Stimulated activated naive CD8-positive, alpha-beta T cell treated with anti-CD3 and anti-CD28 coated beads, Interleukin-15, amount 100 ng/mL, for 72 hours (primary cell): ENCODE measurements around the gene ARHGAP23.

Experiments
- ATAC-seq: fragments of 150-1000 bp; cut with Tn5 transposase; 2 replicates; pipeline ENCODE4 v1.10.0; 2021; ENCODE audit warnings: mild to moderate bottlenecking, moderate library complexity
- DNase-seq, 2 donors: peaks; one replicate each; pipeline ENCODE4 v3.0.0; 2021 to 2022
- H3K27ac Mint-ChIP-seq, 2 donors: one replicate each; pipeline ENCODE4 v1.8.0; 2022; ENCODE audit warnings: mild to moderate bottlenecking in 2 of 2, mixed read lengths in 2 of 2, moderate library complexity in 2 of 2
- H3K27me3 Mint-ChIP-seq: one replicate; pipeline ENCODE4 v1.8.0; 2022; ENCODE audit warnings: mixed read lengths
- H3K4me1 Mint-ChIP-seq: one replicate; pipeline ENCODE4 v1.8.0; 2022; ENCODE audit warnings: mild to moderate bottlenecking, mixed read lengths
- H3K4me3 Mint-ChIP-seq, 2 donors: one replicate each; pipeline ENCODE4 v1.8.0; 2022; ENCODE audit warnings: mild to moderate bottlenecking in 2 of 2, mixed read lengths in 2 of 2, moderate library complexity in 1 of 2
- H3K9me3 Mint-ChIP-seq, 2 donors: one replicate each; pipeline ENCODE4 v1.8.0; 2022; ENCODE audit warnings: mixed read lengths in 2 of 2

ARHGAP23 gene

DNA sequence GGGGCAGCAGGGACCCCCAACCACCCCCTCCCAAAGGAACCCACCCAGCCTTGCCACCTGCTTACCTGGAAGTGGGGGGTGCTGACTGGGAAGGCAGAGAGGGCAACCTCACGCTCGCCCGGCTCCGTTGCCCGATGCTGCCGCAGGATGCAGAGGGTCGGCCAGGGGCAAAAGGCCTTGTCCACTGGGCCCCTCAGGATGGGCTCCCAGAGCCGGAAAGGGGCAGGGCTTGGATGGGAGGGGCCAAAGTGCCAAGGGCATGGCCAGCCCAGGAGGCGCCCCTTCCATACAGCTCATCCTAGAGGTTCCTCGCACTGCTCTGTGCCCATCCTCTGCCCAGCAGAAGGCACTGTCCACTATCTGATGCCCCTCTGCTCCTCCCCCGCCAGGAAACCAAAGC is 118.1 kb downstream of the ARHGAP23 start:
- H3K27ac Mint-ChIP-seq: peak overlapping the region in 1 of 2 donors; percentile 54
- no peaks in the 10 kb centered on the region for H3K9me3 Mint-ChIP-seq
- H3K4me1 Mint-ChIP-seq: peaks cover 11% of the 10 kb centered on the region
- DNase-seq (no peak), ATAC-seq (no peak)
- H3K4me3 Mint-ChIP-seq: no peak overlapping the region
- peaks cover 44% of the 10 kb centered on the region for H3K27me3 Mint-ChIP-seq

DNA sequence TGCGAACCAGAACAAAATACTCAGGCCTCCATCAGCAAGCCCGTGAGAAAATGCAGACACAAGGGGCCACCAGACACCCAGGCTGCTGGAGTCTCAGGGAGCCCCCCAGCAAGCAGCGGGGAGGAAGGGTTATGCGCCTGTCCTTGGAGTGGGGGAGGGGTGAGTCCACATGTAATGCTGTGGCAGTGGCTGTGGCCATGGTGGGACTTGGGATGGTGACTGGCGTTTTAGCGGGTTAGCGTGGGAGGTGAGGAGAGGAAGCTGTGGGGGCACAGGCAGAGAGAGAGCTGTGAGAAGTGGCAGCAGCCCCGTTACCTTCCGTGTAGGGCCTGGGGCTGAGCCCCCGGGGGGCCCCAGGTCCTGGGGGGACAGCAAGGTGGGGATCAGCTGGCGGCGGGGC is 119.2 kb downstream of the ARHGAP23 start:
- ATAC-seq: no peak
- H3K4me1 Mint-ChIP-seq: peaks cover 11% of the 10 kb centered on the region
- H3K4me3 Mint-ChIP-seq: no peak overlapping the region
- no peaks in the 10 kb centered on the region for H3K9me3 Mint-ChIP-seq
- H3K27ac Mint-ChIP-seq: no peak overlapping the region
- H3K27me3 Mint-ChIP-seq: peaks cover 40% of the 10 kb centered on the region
- DNase-seq: no peak

DNA sequence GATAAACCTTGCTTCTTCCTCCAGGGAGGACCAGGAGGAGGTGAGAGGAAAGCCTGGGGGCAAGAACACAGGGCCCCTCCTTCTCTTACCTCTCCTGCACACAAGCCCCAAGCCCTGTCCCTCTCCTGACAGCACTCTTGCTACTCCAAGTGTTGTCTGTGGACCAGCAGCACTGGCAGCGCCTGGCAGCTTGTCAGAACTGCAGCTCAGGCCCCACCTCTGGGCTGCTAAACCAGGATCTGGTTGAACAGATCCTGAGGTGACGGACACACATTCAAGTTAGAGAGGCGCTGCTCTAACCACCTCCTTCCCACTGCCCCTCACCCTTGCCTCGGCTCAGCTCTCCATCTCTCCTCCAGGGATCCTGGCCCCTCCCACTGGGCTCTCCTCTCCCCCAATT is 121.0 kb downstream of the ARHGAP23 start:
- Mint-ChIP-seq H3K4me3 (no peak overlapping the region), H3K4me1 (peaks cover 11% of the 10 kb centered on the region), H3K27me3 (peaks cover 45% of the 10 kb centered on the region), H3K9me3 (no peaks in the 10 kb centered on the region), H3K27ac (no peak overlapping the region)
- no peak for ATAC-seq
- no peak for DNase-seq

DNA sequence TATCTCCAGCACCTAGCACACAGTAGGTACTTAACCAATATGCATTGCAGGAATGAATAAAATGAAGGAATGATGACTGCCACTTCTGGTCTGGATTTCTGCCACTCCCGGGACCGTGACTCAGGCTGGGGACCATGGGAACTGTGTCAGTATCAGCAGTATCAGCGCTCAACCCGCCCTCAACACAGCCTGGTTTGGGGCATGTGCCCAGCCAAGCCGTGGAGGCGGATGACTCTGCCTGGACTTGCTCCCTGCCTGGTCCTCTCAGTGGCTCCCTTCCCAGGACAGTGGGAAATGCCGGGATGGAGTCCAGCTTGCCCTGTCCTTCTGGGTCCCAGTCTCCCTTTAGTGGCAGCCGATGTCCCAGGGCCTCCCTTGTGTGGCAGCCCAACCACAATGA is 122.4 kb downstream of the ARHGAP23 start:
- H3K27ac Mint-ChIP-seq: no peak overlapping the region
- no peak for ATAC-seq
- no peaks in the 10 kb centered on the region for H3K9me3 Mint-ChIP-seq
- H3K4me3 Mint-ChIP-seq: no peak overlapping the region
- H3K27me3 Mint-ChIP-seq: peaks cover 53% of the 10 kb centered on the region
- H3K4me1 Mint-ChIP-seq: peaks cover 11% of the 10 kb centered on the region
- no peak for DNase-seq

DNA sequence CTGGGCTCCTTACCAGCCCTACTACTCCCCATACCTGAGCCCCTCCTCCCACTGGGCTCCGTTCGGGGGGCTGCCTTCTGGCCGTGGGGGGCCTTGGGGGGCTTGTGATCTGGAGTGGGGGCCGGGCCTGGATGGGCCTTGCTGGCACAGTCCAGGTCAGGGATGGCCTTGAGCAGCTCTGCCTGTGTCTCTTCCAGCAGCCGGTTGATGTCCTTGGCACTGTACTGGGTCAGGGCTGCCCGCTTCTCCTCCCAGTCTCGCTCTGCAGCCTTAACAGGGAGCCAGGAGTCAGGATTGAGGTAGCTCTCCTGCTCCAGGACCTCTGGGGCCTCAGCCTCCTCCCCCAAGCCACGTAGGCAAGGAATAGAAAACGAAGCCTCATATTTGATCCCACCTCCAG is 122.9 kb downstream of the ARHGAP23 start:
- no peak overlapping the region for H3K27ac Mint-ChIP-seq
- H3K9me3 Mint-ChIP-seq: no peaks in the 10 kb centered on the region
- H3K27me3 Mint-ChIP-seq: peaks cover 58% of the 10 kb centered on the region
- DNase-seq: no peak
- peaks cover 11% of the 10 kb centered on the region for H3K4me1 Mint-ChIP-seq
- H3K4me3 Mint-ChIP-seq: no peak overlapping the region
- no peak for ATAC-seq

DNA sequence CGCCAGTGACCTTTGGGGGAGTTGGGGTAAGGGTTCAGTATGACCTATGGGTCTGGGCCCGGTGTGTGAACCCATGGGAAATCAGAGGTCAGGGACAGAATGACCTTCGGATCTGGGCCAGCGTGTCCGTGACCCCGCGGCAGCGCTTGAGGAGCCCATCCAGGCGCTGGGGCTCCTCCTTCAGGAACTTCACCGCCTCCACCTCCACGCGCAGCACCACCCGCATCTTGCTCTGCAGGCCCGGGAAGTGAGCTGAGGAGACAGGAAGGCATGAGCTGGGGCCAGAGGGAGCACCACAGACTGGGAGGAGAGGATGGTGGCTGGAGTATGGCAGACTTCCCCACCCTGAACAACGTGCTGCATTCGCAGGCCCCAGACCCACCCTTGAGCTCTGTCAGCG is 124.1 kb downstream of the ARHGAP23 start:
- H3K27me3 Mint-ChIP-seq: peaks cover 58% of the 10 kb centered on the region
- peaks cover 4% of the 10 kb centered on the region for H3K4me1 Mint-ChIP-seq
- H3K27ac Mint-ChIP-seq: peak overlapping the region in 1 of 2 donors; percentile 79
- no peaks in the 10 kb centered on the region for H3K9me3 Mint-ChIP-seq
- H3K4me3 Mint-ChIP-seq: no peak overlapping the region
- ATAC-seq (no peak), DNase-seq (no peak)

DNA sequence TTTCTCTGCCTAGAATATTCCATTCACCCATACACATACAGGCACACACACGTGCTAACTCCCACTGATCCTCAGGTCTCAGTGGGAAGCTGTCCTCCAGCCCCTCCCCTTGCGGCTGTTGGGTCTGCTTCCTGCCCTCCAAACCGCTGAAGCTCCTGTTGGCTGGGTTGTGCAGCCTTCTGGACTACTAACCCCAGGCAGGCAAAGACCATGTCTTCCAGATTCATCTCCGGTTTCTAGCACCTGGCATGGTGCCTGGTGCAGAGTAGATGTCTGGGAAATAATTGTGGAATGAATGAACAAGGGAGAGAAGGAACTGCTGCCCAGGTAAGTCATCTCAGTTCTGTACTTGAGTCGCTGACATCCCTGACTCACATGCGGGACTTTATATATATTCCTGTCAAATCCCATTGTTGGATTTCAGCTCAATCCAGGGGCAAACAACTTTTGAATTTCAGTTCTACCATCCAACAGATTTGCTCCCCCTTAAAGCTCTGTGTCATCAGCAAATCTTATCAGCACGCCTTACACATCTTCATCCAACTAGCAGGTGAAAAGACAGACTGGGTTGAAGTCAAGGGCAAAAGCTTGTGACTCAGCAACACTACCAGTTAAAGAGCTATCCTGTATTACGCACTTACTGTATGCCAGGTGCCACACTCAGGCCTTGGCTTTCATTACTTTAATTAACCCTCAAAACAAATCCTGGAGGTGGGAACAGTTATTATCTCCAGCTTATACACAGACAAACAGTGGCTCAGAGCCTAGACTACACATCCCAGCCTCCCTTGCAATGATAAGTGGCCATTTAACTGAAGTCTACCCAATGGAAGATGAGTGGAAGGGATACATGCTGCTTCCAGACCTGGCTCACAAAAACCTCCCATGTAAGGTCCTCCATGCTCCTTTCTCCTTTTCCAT is 126.4 kb downstream of the ARHGAP23 start:
- H3K27me3 Mint-ChIP-seq: peaks cover 64% of the 10 kb centered on the region

DNA sequence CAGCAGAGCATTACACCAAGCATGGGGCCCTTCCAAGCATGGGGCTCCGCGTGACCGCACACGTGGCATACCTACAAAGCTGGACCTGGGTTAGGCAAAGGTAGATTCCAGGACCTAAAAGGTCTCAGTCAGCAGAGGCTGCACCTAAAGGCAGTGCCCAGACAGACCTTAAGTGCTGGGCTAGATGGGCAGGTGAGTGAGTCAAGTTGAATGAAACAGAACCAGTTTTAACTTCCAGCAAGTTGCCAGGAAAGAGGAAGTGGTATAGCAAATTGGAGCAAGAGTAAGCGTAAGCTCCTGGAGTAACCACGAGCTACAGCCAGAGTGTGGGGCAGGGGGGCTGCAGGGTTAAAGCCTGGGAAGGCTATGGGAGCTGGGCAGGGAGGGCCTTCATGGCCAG is 128.0 kb downstream of the ARHGAP23 start:
- ATAC-seq: no peak
- H3K9me3 Mint-ChIP-seq: no peaks in the 10 kb centered on the region
- H3K27me3 Mint-ChIP-seq: peaks cover 77% of the 10 kb centered on the region
- no peak overlapping the region for H3K4me3 Mint-ChIP-seq
- no peak overlapping the region for H3K27ac Mint-ChIP-seq
- DNase-seq: no peak
- H3K4me1 Mint-ChIP-seq: peaks cover 36% of the 10 kb centered on the region

More for the DNA sequence above, 126.4 kb downstream of the ARHGAP23 start:
- no peaks in the 10 kb centered on the region for H3K9me3 Mint-ChIP-seq
- H3K4me3 Mint-ChIP-seq: no peak overlapping the region
- H3K27ac Mint-ChIP-seq: no peak overlapping the region
- DNase-seq: no peak
- H3K4me1 Mint-ChIP-seq: peaks cover 22% of the 10 kb centered on the region
- ATAC-seq: no peak

DNA sequence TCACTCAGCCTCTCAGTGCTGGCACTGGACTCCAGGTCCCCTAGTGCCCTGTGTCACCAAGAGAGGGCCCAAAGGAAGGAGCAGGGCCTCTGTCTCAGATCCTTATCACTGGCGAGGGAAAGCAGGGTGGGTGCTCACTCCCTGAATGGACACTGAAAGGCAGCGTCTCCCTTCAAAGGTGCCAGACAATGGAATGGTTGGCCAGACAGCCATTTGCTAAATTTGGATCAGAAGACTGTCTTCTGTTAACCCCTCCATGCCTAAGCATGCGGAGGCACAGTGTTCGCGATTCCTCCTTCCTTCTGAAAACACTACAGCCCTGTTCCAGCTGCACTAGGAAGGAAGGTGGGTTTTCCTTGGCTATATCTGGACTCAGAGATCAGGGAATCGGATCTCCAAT is 129.1 kb downstream of the ARHGAP23 start:
- no peak for DNase-seq
- Mint-ChIP-seq H3K27ac (no peak overlapping the region), H3K27me3 (peaks cover 81% of the 10 kb centered on the region), H3K9me3 (no peaks in the 10 kb centered on the region), H3K4me1 (peaks cover 40% of the 10 kb centered on the region), H3K4me3 (no peak overlapping the region)
- ATAC-seq: no peak

DNA sequence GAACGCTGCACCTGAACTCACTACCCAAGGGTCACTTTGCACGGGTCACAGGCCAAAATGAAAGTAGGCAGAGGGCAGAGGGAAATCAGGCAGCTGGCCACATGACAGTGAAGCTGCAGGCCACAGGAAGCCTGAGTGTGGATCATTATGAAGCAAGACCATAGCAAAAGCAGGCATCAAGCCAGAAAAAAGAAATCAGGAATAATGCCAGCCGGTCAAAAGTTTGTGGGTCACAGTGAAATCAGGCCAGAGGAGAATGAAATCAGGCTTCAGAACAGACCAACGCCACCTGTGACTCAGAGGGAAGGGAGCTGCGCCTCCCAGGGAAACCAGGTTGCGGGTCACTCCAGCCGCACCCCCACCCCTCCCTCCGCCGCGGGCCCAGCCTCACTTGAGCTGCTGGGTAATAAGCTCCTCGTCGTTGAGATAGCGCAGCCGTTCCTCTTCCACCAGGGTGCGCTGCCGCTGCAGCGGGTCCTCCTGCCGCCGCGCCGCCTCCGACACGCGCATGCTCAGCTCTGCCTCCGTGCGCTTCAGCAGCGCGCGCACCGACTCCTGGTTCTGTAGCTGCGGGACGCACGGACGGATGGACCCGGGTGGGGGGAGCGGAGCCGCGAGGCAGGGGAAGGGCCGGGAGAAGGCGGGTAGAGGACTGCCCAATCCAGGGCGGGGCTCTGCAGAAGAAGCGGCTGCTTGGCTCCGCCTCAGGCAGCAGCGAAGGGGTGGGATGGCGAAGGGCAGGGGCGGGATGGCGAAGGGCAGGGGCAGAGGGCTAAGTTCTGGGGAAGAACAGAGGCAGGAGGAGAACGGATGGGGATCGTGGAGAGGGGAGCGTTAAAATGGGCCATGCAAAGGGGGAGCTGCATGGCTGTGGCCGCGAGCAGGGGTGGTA is 129.8 kb downstream of the ARHGAP23 start:
- ATAC-seq: peak; percentile 83
- Mint-ChIP-seq H3K27me3 (peaks cover 83% of the 10 kb centered on the region), H3K4me1 (peaks cover 47% of the 10 kb centered on the region), H3K9me3 (no peaks in the 10 kb centered on the region), H3K27ac (no peak overlapping the region), H3K4me3 (peak overlapping the region; percentile 87 to 92)
- peak; percentile 91 for DNase-seq

DNA sequence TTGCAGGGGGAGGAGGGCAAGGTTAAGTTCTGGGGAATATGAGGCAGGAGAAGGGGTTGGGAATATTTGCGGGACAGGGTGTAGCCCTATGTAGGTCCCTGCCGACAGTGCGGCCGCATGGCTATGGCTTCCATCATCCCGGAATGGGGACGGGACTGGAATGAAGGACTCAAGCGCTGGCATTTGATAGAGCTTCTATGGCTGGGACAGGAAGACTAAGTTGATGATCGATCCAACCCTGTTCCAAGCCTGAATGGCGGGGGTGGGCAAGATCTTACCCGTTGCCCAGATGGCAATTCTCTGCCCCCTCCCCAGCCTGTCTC is 130.4 kb downstream of the ARHGAP23 start:
- no peak for DNase-seq
- peak; percentile 59 for ATAC-seq
- H3K4me3 Mint-ChIP-seq: peak overlapping the region; percentile 87 to 92
- no peak overlapping the region for H3K27ac Mint-ChIP-seq
- peaks cover 83% of the 10 kb centered on the region for H3K27me3 Mint-ChIP-seq
- H3K9me3 Mint-ChIP-seq: no peaks in the 10 kb centered on the region
- peaks cover 53% of the 10 kb centered on the region for H3K4me1 Mint-ChIP-seq

DNA sequence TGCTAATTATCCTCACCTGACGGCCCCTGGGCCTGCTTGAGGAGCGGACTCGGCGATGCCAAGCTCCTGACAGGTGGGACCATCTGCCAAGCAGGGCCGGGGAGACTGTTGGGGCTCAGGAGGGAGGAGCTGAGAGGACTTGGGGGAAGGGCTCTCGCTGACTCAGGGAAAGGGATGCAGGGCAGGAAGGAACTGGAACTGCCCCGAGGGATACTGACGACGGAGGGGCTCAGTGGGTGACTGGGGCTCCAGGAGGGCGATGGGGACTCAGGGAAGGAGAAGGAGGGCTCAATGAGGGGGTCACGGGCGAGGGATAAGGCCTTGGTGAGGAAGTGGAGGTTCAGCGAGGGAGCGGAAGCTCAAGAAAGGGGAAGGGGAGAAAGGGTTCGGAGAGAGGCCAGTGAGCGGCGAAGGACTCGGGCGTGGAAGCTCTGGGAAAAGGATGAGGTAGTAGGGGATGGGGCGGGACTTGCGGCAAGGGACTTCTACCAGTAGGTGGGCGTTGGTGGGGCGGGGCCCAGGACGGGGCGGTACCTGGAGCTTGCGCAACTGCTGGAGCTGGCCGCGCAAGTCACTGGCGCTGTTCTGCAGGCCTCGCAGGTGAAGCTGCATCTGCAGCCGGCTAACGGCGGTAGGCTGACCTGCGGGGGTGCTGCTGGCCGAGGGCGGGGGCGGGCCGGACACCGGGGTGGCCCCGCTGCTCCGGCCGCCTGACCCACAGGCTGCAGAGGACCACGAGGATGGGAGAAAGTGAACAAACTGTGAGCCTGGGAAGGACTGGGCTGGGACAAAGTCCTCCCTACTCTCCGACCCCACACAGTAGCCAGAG is 131.0 kb downstream of the ARHGAP23 start:
- ATAC-seq (peak; percentile 79), DNase-seq (peak; percentile 82 to 87)
- Mint-ChIP-seq H3K4me3 (peak overlapping the region; percentile 87 to 92), H3K9me3 (no peaks in the 10 kb centered on the region), H3K27me3 (peaks cover 84% of the 10 kb centered on the region), H3K27ac (no peak overlapping the region), H3K4me1 (peaks cover 59% of the 10 kb centered on the region)

DNA sequence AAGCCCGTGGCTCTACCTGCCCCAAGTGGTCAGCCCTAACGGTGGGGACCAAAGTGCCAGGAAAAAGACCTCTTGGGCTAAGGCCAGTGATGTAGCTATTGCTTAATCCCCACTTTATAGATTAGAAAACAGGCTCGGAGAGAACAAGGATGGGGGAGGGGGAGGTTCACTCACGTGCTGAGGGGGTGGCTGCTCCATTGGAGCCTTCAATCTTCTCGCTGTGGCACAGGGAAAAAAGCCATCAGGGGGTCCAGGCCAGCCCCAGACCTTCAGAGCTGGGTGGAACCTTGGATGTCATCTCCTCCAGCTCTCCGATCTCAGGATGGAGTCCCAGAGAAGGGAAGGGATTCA is 131.6 kb downstream of the ARHGAP23 start:
- Mint-ChIP-seq H3K27ac (no peak overlapping the region), H3K9me3 (no peaks in the 10 kb centered on the region), H3K4me3 (peak overlapping the region in 1 of 2 donors; percentile 15), H3K27me3 (peaks cover 85% of the 10 kb centered on the region), H3K4me1 (peaks cover 62% of the 10 kb centered on the region)
- ATAC-seq: no peak
- DNase-seq: no peak

DNA sequence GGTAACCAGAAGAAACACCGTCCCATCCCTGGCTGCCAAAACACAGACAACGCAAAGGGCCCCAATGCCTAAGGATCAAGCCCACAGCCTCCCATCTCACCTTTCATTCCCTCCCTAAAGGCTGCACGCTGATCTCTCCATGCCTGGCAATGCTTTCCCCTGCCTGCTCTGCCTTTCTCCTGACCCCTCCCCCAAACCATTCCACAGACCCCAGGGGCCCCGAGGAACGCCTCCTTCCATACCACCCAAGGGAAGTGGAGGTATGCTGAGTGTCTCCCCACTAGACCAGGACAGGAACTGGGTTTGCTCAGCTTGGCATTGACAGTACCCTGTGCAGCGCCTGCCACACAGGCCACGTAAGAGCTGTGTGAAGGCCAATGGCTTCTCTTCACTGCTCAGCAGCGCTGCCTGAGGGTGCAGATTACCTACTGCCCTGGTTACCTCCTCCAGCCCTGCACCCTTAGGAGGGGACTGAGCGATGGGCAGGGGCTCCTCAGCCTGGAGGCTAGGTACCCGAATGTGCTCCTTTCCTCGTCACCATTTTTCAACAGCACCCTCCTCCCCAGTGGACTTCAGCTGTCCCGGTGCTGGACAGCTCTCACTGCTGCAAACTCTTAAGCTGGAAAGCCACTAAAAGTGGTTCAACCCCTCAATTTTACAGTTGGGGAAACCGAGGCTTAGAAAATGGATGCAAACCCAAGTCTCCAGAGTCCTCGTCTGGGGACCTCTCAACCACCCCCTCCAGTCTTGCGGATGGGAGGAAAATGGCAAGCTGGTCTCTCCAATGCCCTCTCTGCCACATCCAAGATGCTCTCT is 132.4 kb downstream of the ARHGAP23 start:
- Mint-ChIP-seq H3K9me3 (no peaks in the 10 kb centered on the region), H3K4me1 (peaks cover 64% of the 10 kb centered on the region), H3K27me3 (peaks cover 89% of the 10 kb centered on the region), H3K4me3 (peak overlapping the region; percentile 24 to 42), H3K27ac (no peak overlapping the region)
- DNase-seq (no peak), ATAC-seq (no peak)
